HEK293 (cell line): ENCODE measurements around the gene MTHFS.
A peak's percentile ranks its signal among the peaks of the same experiment; 100 is the strongest.

Source experiments
- BCL11A ChIP-seq: fragments of 450-650 bp; formaldehyde crosslinking; IDR thresholded peaks from 2 replicates; pipeline ENCODE4 v1.5.1; 2016; ENCODE audit warnings: low read depth, missing biosample characterization, missing genetic modification characterization
- BCL11B ChIP-seq: fragments of 450-650 bp; formaldehyde crosslinking; IDR thresholded peaks from 2 replicates; pipeline ENCODE4 v1.5.1; 2016; ENCODE audit warnings: low read depth, missing biosample characterization, missing genetic modification characterization
- GLI4 ChIP-seq: fragments of 450-650 bp; formaldehyde crosslinking; IDR thresholded peaks from 2 replicates; pipeline ENCODE4 v1.5.1; 2016; ENCODE audit warnings: missing biosample characterization, missing genetic modification characterization
- GLIS2 ChIP-seq: fragments of 450-650 bp; formaldehyde crosslinking; IDR thresholded peaks from 2 replicates; pipeline ENCODE4 v1.5.1; 2016; ENCODE audit warnings: missing biosample characterization, missing genetic modification characterization
- HOXC10 ChIP-seq: sonication (generic); formaldehyde crosslinking; IDR thresholded peaks from 2 replicates; pipeline ENCODE4 v1.8.1; 2023; ENCODE audit warnings: mild to moderate bottlenecking, missing genetic modification reagents
- HOXD13 ChIP-seq: sonication (generic); formaldehyde crosslinking; IDR thresholded peaks from 2 replicates; pipeline ENCODE4 v1.8.0; 2022; ENCODE audit warnings: missing genetic modification reagents, borderline replicate concordance
- SETDB1 ChIP-seq: IDR thresholded peaks from one replicate; pipeline ENCODE4 v1.6.1; 2017; ENCODE audit warnings: mild to moderate bottlenecking, low read length, moderate library complexity, mixed read lengths; ENCODE audit not compliant: insufficient read length
- SP7 ChIP-seq: fragments of 450-650 bp; formaldehyde crosslinking; IDR thresholded peaks from 2 replicates; pipeline ENCODE4 v1.5.1; 2016; ENCODE audit warnings: missing biosample characterization, missing genetic modification characterization
- ZBTB7A ChIP-seq: fragments of 450-650 bp; formaldehyde crosslinking; IDR thresholded peaks from 2 replicates; pipeline ENCODE4 v1.5.1; 2016; ENCODE audit warnings: low read depth, missing biosample characterization, missing genetic modification characterization
- ZFP37 ChIP-seq: fragments of 450-650 bp; formaldehyde crosslinking; IDR thresholded peaks from 2 replicates; pipeline ENCODE4 v1.5.1; 2016; ENCODE audit warnings: missing biosample characterization, missing genetic modification characterization
- ZIC2 ChIP-seq: fragments of 450-650 bp; formaldehyde crosslinking; IDR thresholded peaks from 2 replicates; pipeline ENCODE4 v1.5.1; 2016; ENCODE audit warnings: missing biosample characterization, missing genetic modification characterization
- ZNF132 ChIP-seq: fragments of 450-650 bp; formaldehyde crosslinking; IDR thresholded peaks from 2 replicates; pipeline ENCODE4 v1.5.1; 2017; ENCODE audit warnings: missing biosample characterization, missing genetic modification characterization, borderline replicate concordance
- ZNF157 ChIP-seq: fragments of 450-650 bp; formaldehyde crosslinking; IDR thresholded peaks from 2 replicates; pipeline ENCODE4 v1.5.1; 2016; ENCODE audit warnings: missing biosample characterization, missing genetic modification characterization
- ZNF2 ChIP-seq: fragments of 450-650 bp; formaldehyde crosslinking; IDR thresholded peaks from 2 replicates; pipeline ENCODE4 v1.5.1; 2016; ENCODE audit warnings: missing biosample characterization, missing genetic modification characterization
- ZNF335 ChIP-seq: fragments of 450-650 bp; formaldehyde crosslinking; conservative IDR thresholded peaks from 2 replicates; pipeline ENCODE4 v1.5.1; 2016; ENCODE audit warnings: missing biosample characterization, missing genetic modification characterization
- ZNF350 ChIP-seq: fragments of 450-650 bp; formaldehyde crosslinking; IDR thresholded peaks from 2 replicates; pipeline ENCODE4 v1.5.0; 2017; ENCODE audit warnings: missing biosample characterization, mild to moderate bottlenecking, missing genetic modification characterization
- ZNF394 ChIP-seq: fragments of 450-650 bp; formaldehyde crosslinking; IDR thresholded peaks from 2 replicates; pipeline ENCODE4 v1.5.1; 2016; ENCODE audit warnings: missing biosample characterization, missing genetic modification characterization, mild to moderate bottlenecking, moderate library complexity, borderline replicate concordance
- ZNF416 ChIP-seq: fragments of 450-650 bp; formaldehyde crosslinking; IDR thresholded peaks from 2 replicates; pipeline ENCODE4 v1.5.1; 2016; ENCODE audit warnings: missing biosample characterization, missing genetic modification characterization
- ZNF423 ChIP-seq: fragments of 450-650 bp; formaldehyde crosslinking; IDR thresholded peaks from 2 replicates; pipeline ENCODE4 v1.5.1; 2016; ENCODE audit warnings: missing biosample characterization, missing genetic modification characterization
- ZNF596 ChIP-seq: fragments of 450-650 bp; IDR thresholded peaks from 2 replicates; pipeline ENCODE4 v1.5.0; 2018; ENCODE audit warnings: missing biosample characterization, mild to moderate bottlenecking, missing genetic modification characterization, moderate library complexity
- ZNF660 ChIP-seq: fragments of 450-650 bp; IDR thresholded peaks from 2 replicates; pipeline ENCODE4 v1.5.1; 2018; ENCODE audit warnings: missing biosample characterization, mild to moderate bottlenecking, missing genetic modification characterization
- ZNF777 ChIP-seq: fragments of 450-650 bp; formaldehyde crosslinking; IDR thresholded peaks from 2 replicates; pipeline ENCODE4 v1.5.1; 2017; ENCODE audit warnings: missing biosample characterization, missing genetic modification characterization, borderline replicate concordance
- ZNF843 ChIP-seq: fragments of 450-650 bp; formaldehyde crosslinking; IDR thresholded peaks from 2 replicates; pipeline ENCODE4 v1.5.1; 2016; ENCODE audit warnings: missing biosample characterization, missing genetic modification characterization
- ZSCAN16 ChIP-seq: fragments of 450-650 bp; formaldehyde crosslinking; IDR thresholded peaks from 2 replicates; pipeline ENCODE4 v1.5.1; 2016; ENCODE audit warnings: missing biosample characterization, missing genetic modification characterization
- ZXDB ChIP-seq: fragments of 450-650 bp; formaldehyde crosslinking; IDR thresholded peaks from 2 replicates; pipeline ENCODE4 v1.5.1; 2016; ENCODE audit warnings: missing biosample characterization, missing genetic modification characterization
- TF ChIP-seq, protein P1 (sequence below): fragments of 450-650 bp; formaldehyde crosslinking; IDR thresholded peaks from 2 replicates; pipeline ENCODE4 v1.5.1; 2016; ENCODE audit warnings: missing biosample characterization, missing genetic modification characterization
- TF ChIP-seq, protein P2 (sequence below): fragments of 450-650 bp; formaldehyde crosslinking; IDR thresholded peaks from 2 replicates; pipeline ENCODE4 v1.5.1; 2016; ENCODE audit warnings: missing biosample characterization, missing genetic modification characterization
- TF ChIP-seq, protein P3 (sequence below): fragments of 450-650 bp; formaldehyde crosslinking; IDR thresholded peaks from 2 replicates; pipeline ENCODE4 v1.5.1; 2016; ENCODE audit warnings: missing biosample characterization, missing genetic modification characterization
- TF ChIP-seq, protein P4 (sequence below): fragments of 450-650 bp; formaldehyde crosslinking; IDR thresholded peaks from 2 replicates; pipeline ENCODE4 v1.5.1; 2016; ENCODE audit warnings: missing biosample characterization, missing genetic modification characterization
- TF ChIP-seq, protein P5 (sequence below): fragments of 450-650 bp; formaldehyde crosslinking; IDR thresholded peaks from 2 replicates; pipeline ENCODE4 v1.5.1; 2016; ENCODE audit warnings: missing biosample characterization, missing genetic modification characterization
- TF ChIP-seq, protein P6 (sequence below): fragments of 450-650 bp; formaldehyde crosslinking; IDR thresholded peaks from 2 replicates; pipeline ENCODE4 v1.5.1; 2016; ENCODE audit warnings: missing biosample characterization, missing genetic modification characterization

The MTHFS gene

DNA sequence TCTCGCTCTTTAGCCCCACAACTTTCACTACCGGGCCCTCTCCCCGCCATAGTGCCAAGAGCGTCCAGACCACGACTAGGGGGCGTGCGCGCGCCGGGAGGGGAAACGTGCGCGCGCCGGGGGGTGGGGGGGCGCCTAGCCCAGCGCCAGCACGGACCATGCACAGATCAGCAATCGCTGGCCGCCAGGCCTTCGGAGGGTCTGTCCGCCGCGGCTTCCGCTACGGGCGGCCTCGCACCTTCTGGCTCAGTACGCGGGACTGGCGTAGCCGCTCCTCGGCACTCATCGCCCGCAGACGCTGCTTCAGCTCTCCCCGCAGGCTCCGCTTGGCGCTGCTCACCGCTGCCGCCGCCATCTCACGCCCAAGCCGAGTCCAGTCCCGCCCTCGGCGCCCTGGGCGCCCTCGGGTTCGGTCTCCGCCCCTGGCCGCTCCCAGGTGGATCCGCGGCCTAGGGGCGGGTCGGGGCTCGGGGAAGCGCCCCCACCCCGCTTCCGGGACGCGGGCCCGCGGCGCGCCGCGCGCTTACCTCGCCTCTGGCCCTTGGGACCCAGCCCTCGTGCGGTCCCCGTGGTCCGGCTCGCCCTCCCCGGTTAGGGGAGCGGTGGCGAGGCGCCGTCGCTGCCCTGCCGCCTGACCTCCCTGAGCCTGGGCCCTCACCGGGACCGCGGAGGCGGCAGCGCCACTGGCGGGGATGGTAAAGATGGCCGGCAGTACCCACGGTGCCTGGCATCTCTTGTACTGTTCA, at the start of gene MTHFS (continued):
- TF ChIP-seq, protein P1, sequence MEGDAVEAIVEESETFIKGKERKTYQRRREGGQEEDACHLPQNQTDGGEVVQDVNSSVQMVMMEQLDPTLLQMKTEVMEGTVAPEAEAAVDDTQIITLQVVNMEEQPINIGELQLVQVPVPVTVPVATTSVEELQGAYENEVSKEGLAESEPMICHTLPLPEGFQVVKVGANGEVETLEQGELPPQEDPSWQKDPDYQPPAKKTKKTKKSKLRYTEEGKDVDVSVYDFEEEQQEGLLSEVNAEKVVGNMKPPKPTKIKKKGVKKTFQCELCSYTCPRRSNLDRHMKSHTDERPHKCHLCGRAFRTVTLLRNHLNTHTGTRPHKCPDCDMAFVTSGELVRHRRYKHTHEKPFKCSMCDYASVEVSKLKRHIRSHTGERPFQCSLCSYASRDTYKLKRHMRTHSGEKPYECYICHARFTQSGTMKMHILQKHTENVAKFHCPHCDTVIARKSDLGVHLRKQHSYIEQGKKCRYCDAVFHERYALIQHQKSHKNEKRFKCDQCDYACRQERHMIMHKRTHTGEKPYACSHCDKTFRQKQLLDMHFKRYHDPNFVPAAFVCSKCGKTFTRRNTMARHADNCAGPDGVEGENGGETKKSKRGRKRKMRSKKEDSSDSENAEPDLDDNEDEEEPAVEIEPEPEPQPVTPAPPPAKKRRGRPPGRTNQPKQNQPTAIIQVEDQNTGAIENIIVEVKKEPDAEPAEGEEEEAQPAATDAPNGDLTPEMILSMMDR (tag by site-specific recombination): peak; percentile 85
- TF ChIP-seq ZNF157 (tag by site-specific recombination) (no peak), GLI4 (tag by site-specific recombination) (0 out of 2 replicates have a peak, but pooled peaks have one; percentile 69), GLIS2 (tag by site-specific recombination) (peak; percentile 90), ZNF132 (tag by site-specific recombination) (no peak), ZNF596 (peak; percentile 40; the same call in 1 of the 2 replicates), HOXC10 (CRISPR knock-in tag) (no peak), ZNF843 (tag by site-specific recombination) (peak; percentile 59; the same call in 1 of the 2 replicates), ZNF416 (tag by site-specific recombination) (no peak), ZXDB (tag by site-specific recombination) (peak; percentile 80; the same call in 1 of the 2 replicates), BCL11B (tag by site-specific recombination) (0 out of 2 replicates have a peak, but pooled peaks have one; percentile 35), SETDB1 (no peak), ZNF350 (tag by site-specific recombination) (no peak), ZNF335 (peak; percentile 94), ZSCAN16 (tag by site-specific recombination) (no peak), SP7 (tag by site-specific recombination) (no peak; the same call in none of the 2 replicates), HOXD13 (0 out of 2 replicates have a peak, but pooled peaks have one; percentile 53), ZNF2 (no peak), ZNF777 (tag by site-specific recombination) (no peak), ZNF423 (tag by site-specific recombination) (peak; percentile 33; the same call in 1 of the 2 replicates), ZNF660 (tag by site-specific recombination) (peak; percentile 72), BCL11A (peak; percentile 31; the same call in 1 of the 2 replicates), ZIC2 (tag by site-specific recombination) (peak; percentile 68), ZFP37 (tag by site-specific recombination) (peak; percentile 89), ZBTB7A (tag by site-specific recombination) (peak; percentile 53), ZNF394 (tag by site-specific recombination) (peak; percentile 43; the same call in 1 of the 2 replicates)
- TF ChIP-seq, protein P2, sequence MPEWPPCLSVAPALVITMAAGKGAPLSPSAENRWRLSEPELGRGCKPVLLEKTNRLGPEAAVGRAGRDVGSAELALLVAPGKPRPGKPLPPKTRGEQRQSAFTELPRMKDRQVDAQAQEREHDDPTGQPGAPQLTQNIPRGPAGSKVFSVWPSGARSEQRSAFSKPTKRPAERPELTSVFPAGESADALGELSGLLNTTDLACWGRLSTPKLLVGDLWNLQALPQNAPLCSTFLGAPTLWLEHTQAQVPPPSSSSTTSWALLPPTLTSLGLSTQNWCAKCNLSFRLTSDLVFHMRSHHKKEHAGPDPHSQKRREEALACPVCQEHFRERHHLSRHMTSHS (tag by site-specific recombination): no peak
- TF ChIP-seq, protein P3, sequence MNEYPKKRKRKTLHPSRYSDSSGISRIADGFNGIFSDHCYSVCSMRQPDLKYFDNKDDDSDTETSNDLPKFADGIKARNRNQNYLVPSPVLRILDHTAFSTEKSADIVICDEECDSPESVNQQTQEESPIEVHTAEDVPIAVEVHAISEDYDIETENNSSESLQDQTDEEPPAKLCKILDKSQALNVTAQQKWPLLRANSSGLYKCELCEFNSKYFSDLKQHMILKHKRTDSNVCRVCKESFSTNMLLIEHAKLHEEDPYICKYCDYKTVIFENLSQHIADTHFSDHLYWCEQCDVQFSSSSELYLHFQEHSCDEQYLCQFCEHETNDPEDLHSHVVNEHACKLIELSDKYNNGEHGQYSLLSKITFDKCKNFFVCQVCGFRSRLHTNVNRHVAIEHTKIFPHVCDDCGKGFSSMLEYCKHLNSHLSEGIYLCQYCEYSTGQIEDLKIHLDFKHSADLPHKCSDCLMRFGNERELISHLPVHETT (tag by site-specific recombination): no peak
- TF ChIP-seq, protein P4, sequence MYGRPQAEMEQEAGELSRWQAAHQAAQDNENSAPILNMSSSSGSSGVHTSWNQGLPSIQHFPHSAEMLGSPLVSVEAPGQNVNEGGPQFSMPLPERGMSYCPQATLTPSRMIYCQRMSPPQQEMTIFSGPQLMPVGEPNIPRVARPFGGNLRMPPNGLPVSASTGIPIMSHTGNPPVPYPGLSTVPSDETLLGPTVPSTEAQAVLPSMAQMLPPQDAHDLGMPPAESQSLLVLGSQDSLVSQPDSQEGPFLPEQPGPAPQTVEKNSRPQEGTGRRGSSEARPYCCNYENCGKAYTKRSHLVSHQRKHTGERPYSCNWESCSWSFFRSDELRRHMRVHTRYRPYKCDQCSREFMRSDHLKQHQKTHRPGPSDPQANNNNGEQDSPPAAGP: peak; percentile 83
- TF ChIP-seq, protein P5, sequence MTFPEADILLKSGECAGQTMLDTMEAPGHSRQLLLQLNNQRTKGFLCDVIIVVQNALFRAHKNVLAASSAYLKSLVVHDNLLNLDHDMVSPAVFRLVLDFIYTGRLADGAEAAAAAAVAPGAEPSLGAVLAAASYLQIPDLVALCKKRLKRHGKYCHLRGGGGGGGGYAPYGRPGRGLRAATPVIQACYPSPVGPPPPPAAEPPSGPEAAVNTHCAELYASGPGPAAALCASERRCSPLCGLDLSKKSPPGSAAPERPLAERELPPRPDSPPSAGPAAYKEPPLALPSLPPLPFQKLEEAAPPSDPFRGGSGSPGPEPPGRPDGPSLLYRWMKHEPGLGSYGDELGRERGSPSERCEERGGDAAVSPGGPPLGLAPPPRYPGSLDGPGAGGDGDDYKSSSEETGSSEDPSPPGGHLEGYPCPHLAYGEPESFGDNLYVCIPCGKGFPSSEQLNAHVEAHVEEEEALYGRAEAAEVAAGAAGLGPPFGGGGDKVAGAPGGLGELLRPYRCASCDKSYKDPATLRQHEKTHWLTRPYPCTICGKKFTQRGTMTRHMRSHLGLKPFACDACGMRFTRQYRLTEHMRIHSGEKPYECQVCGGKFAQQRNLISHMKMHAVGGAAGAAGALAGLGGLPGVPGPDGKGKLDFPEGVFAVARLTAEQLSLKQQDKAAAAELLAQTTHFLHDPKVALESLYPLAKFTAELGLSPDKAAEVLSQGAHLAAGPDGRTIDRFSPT (tag by site-specific recombination): peak; percentile 78; the same call in 1 of the 2 replicates
- TF ChIP-seq, protein P6, sequence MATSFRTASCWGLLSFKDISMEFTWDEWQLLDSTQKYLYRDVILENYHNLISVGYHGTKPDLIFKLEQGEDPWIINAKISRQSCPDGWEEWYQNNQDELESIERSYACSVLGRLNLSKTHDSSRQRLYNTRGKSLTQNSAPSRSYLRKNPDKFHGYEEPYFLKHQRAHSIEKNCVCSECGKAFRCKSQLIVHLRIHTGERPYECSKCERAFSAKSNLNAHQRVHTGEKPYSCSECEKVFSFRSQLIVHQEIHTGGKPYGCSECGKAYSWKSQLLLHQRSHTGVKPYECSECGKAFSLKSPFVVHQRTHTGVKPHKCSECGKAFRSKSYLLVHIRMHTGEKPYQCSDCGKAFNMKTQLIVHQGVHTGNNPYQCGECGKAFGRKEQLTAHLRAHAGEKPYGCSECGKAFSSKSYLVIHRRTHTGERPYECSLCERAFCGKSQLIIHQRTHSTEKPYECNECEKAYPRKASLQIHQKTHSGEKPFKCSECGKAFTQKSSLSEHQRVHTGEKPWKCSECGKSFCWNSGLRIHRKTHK (tag by site-specific recombination): no peak
